K562 (cell line): ENCODE measurements around the gene SIGLEC7. TPM values are rescaled to one million over a fixed set of nuclear protein-coding genes. Genes with fewer than 3 reads are reported as not detected.
A peak's percentile ranks its signal among the peaks of the same experiment; 100 is the strongest.

Source experiments
- ATAC-seq: fragments of 200-7000 bp; cut with Tn5 transposase; 3 replicates; pipeline ENCODE4 v1.9.1; 2020; ENCODE audit warnings: moderate library complexity
- BruUV-seq: library from RNA; stranded (reverse); fragments of 400-500 nt; replicated peaks from 2 replicates; lab custom pipeline; 2021; lab: Mats Ljungman, UMichigan
- CTCF ChIA-PET: fragments of 300-600 bp; formaldehyde crosslinking; extraction: SDS; loops from one replicate; lab custom pipeline; 2021; ENCODE audit warnings: low intra/inter-chr PET ratio; lab: Yijun Ruan, JAX
- POLR2A ChIA-PET: fragments of 300-600, 350-650 bp; sonication (Branson Sonifier 250); formaldehyde crosslinking; extraction: SDS; loops from one replicate; lab custom pipeline; 2021; ENCODE audit warnings: antibody characterized with exemption, inconsistent platforms; lab: Yijun Ruan, JAX
- DNase-seq, 4 experiments: peaks; one replicate each; pipeline versions ENCODE4 v3.0.0 to v3.0.0-alpha.2; 2011 to 2018; ENCODE audit warnings: low spot score in 3 of 4, mixed read lengths in 3 of 4; ENCODE audit errors: extremely low read depth in 1 of 4
- FAIRE-seq: peaks from 2 replicates; lab custom pipeline; 2011; peaks lifted over from hg19 to GRCh38; lab: Jason Lieb, UNC
- H2AFZ ChIP-seq: 2 replicates; pipeline ENCODE4 v1.6.0; 2011; ENCODE audit warnings: low read depth, low read length, control low read depth, inconsistent platforms
- H3K27ac ChIP-seq: fragments of 200-600 bp; 3 replicates; pipeline ENCODE4 v1.8.0; 2011; ENCODE audit warnings: low read depth, mild to moderate bottlenecking, control low read depth, inconsistent platforms, low read length, moderate library complexity, mixed read lengths; ENCODE audit errors: extremely low read depth
- H3K27me3 ChIP-seq, 2 experiments: fragments of 300-600 bp in 1 of 2; 2 replicates in 1 of 2; 3 replicates in 1 of 2; pipeline versions ENCODE4 v1.6.0 to v1.8.0; 2011; ENCODE audit warnings: inconsistent platforms in 2 of 2, low read length in 2 of 2, mild to moderate bottlenecking in 1 of 2, mixed read lengths in 1 of 2, moderate library complexity in 1 of 2; ENCODE audit not compliant: control insufficient read depth in 2 of 2, insufficient read depth in 2 of 2
- H3K36me3 ChIP-seq: fragments of 300-600 bp; 3 replicates; pipeline ENCODE4 v1.8.0; 2011; ENCODE audit warnings: mild to moderate bottlenecking, low read length, inconsistent platforms; ENCODE audit not compliant: control insufficient read depth, insufficient read depth
- H3K4me1 ChIP-seq, 2 experiments: fragments of 200-600 bp in 1 of 2; replicated peaks in 1 of 2; 2 replicates in 1 of 2; 3 replicates in 1 of 2; pipeline versions ENCODE4 v1.5.1 to v1.8.0; 2011; ENCODE audit warnings: inconsistent platforms in 2 of 2, low read length in 2 of 2, mild to moderate bottlenecking in 1 of 2, mixed read lengths in 1 of 2, moderate library complexity in 1 of 2; ENCODE audit not compliant: control insufficient read depth in 2 of 2, insufficient read depth in 2 of 2
- H3K4me2 ChIP-seq: 2 replicates; pipeline ENCODE4 v1.6.1; 2011; ENCODE audit warnings: low read length, control low read depth, inconsistent platforms, mixed read lengths; ENCODE audit not compliant: insufficient read depth
- H3K4me3 ChIP-seq: fragments of 200-600 bp; sonication (generic), shearing (Covaris generic); 2 replicates; pipeline ENCODE4 v1.5.1; 2016; ENCODE audit warnings: control low read depth, inconsistent platforms
- H3K79me2 ChIP-seq: fragments of 200-600 bp; 3 replicates; pipeline ENCODE4 v1.8.0; 2011; ENCODE audit warnings: low read length, inconsistent platforms; ENCODE audit not compliant: control insufficient read depth, insufficient read depth
- H3K9ac ChIP-seq, 2 experiments: 2 replicates each; pipeline versions ENCODE4 v1.6.0 to v1.6.1; 2011; ENCODE audit warnings: low read depth in 2 of 2, low read length in 2 of 2, control low read depth in 1 of 2, inconsistent platforms in 1 of 2, mild to moderate bottlenecking in 1 of 2, mixed read lengths in 1 of 2; ENCODE audit not compliant: insufficient read depth in 1 of 2
- H3K9me1 ChIP-seq: one replicate; pipeline ENCODE4 v1.6.0; 2011; ENCODE audit warnings: inconsistent platforms, mild to moderate bottlenecking, low read length, moderate library complexity; ENCODE audit not compliant: control insufficient read depth, insufficient read depth
- H3K9me3 ChIP-seq: replicated peaks from 2 replicates; pipeline ENCODE4 v1.5.1; 2011; ENCODE audit warnings: low read depth, low read length, inconsistent platforms; ENCODE audit not compliant: control insufficient read depth, insufficient read depth
- H4K20me1 ChIP-seq: replicated peaks from 2 replicates; pipeline ENCODE4 v1.6.1; 2011; ENCODE audit warnings: low read length, inconsistent platforms, mixed read lengths; ENCODE audit not compliant: control insufficient read depth, insufficient read depth
- EP300 ChIP-seq: IDR thresholded peaks from 2 replicates; pipeline ENCODE4 v1.6.1; 2012; ENCODE audit warnings: low read length, improper control_type of control experiment
- GABPB2 ChIP-seq: fragments of 250-450 bp; sonication (Bioruptor Pico); conservative IDR thresholded peaks from 2 replicates; pipeline ENCODE4 v1.5.1; 2021; ENCODE audit warnings: mild to moderate bottlenecking
- IRF2 ChIP-seq: sonication (generic); formaldehyde crosslinking; IDR thresholded peaks from 2 replicates; pipeline ENCODE4 v1.8.1; 2022; ENCODE audit warnings: mild to moderate bottlenecking, missing genetic modification reagents
- LCOR ChIP-seq: sonication (generic); formaldehyde crosslinking; IDR thresholded peaks from 2 replicates; pipeline ENCODE4 v1.8.0; 2022; ENCODE audit warnings: mild to moderate bottlenecking, missing genetic modification reagents
- POLR2G ChIP-seq: fragments of 200-400 bp; formaldehyde crosslinking; IDR thresholded peaks from 2 replicates; pipeline ENCODE4 v1.6.1; 2017; ENCODE audit warnings: low read depth, mild to moderate bottlenecking, antibody characterized with exemption, low read length, moderate library complexity
- RBFOX2 ChIP-seq: fragments of 200-400 bp; formaldehyde crosslinking; IDR thresholded peaks from 2 replicates; pipeline ENCODE4 v1.6.1; 2017; ENCODE audit warnings: low read depth, mild to moderate bottlenecking, low read length, moderate library complexity
- ZBTB33 ChIP-seq: sonication (generic); formaldehyde crosslinking; IDR thresholded peaks from 2 replicates; pipeline ENCODE4 v1.8.1; 2023; ENCODE audit warnings: mild to moderate bottlenecking, missing genetic modification reagents
- ZC3H4 ChIP-seq: sonication (generic); formaldehyde crosslinking; IDR thresholded peaks from 2 replicates; pipeline ENCODE4 v1.9.0; 2021; ENCODE audit warnings: missing genetic modification reagents, borderline replicate concordance
- ZNF518B ChIP-seq: fragments of 250-450 bp; sonication (Bioruptor Pico); IDR thresholded peaks from 2 replicates; pipeline ENCODE4 v1.5.0; 2021; ENCODE audit warnings: mild to moderate bottlenecking, moderate library complexity
- WGBS: fragments of 100-300 bp; shearing (Covaris generic); methylation state at CpG from one replicate; pipeline ENCODE4 v1.1.6; 2016; ENCODE audit warnings: low coverage, mixed read lengths; ENCODE audit not compliant: insufficient coverage; ENCODE audit errors: missing lambda C conversion rate; 5-methylcytosine and 5-hydroxymethylcytosine counted together
- in situ Hi-C: fragments of 300-500 bp; cut with MboI; formaldehyde crosslinking; loops from 4 replicates; pipeline ENCODE4 v1.15.0; 2018; ENCODE audit warnings: inconsistent platforms, mixed read lengths
- intact Hi-C: fragments of 100-400 bp; cut with micrococcal nuclease; formaldehyde crosslinking; loops from 2 replicates; pipeline ENCODE4 v1.14.2; 2022
- polyA plus RNA-seq, 8 experiments: library from polyadenylated mRNA; depleted of rRNA in 4 of 8; stranded (reverse) in 5 of 8; unstranded in 3 of 8; fragments of >200 nt; fragmentation: Nextera tagmentation in 2 of 8; fragmentation: Illumina TruSeq in 1 of 8; extraction: Ambion mirVana in 2 of 8; extraction: Trizol in 1 of 8; gene quantifications; 2 replicates each; pipeline versions ENCODE4 v1.2.1 to v1.2.3, GENCODE V29; 2011 to 2014; ENCODE audit warnings: inconsistent platforms in 1 of 8, missing spikeins in 1 of 8
- total RNA-seq, 7 experiments: library from RNA; depleted of rRNA in 6 of 7; stranded (reverse); fragments of >200 nt in 6 of 7; fragmentation: Illumina TruSeq in 2 of 7; extraction: Trizol in 2 of 7; gene quantifications; 2 replicates each; pipeline versions ENCODE4 v1.2.1 to v1.2.3, GENCODE V29; 2011 to 2021; ENCODE audit warnings: low replicate concordance in 1 of 7

Gene SIGLEC7
- total and polyA plus RNA-seq, 9 of the 15 experiments (the other 6 are each of a cell fraction or from before 2014, with no cell fraction given), result 0.10 to 0.12 TPM; not detected in 7

- FAIRE-seq, result no peak
- intact Hi-C loops (no loop called here), in situ Hi-C loops (no loop called here)
- no peaks in the 10 kb centered on the region for H3K9me1 ChIP-seq
- TF ChIP-seq LCOR (CRISPR knock-in tag) (no peak), RBFOX2 (peak; percentile 52; the same call in 1 of the 2 replicates), GABPB2 (CRISPR knock-in tag) (no peak), POLR2G (peak; percentile 35), EP300 (no peak), ZC3H4 (CRISPR knock-in tag) (no peak), IRF2 (CRISPR knock-in tag) (no peak), ZNF518B (CRISPR knock-in tag) (no peak), ZBTB33 (CRISPR knock-in tag) (peak; percentile 7; the same call in 1 of the 2 replicates)
- no peak overlapping the region for H2AFZ ChIP-seq
- H3K36me3 ChIP-seq, result peaks cover 39% of the 10 kb centered on the region; the same call in 2 of the 3 replicates
- H3K4me2 ChIP-seq, result no peak overlapping the region
- H3K27me3 ChIP-seq, result no peaks in the 10 kb centered on the region
- WGBS, result 96% methylated on average over 13 of the region's 49 CpGs
- H3K79me2 ChIP-seq, result peaks cover 32% of the 10 kb centered on the region
- H3K4me1 ChIP-seq, result peaks cover 8 to 19% of the 10 kb centered on the region in 2 experiments; a peak in 4 of 5 replicates
- no peak for ATAC-seq
- ChIA-PET CTCF (no interaction called here), POLR2A (no interaction called here)
- H3K4me3 ChIP-seq, result no peak overlapping the region
- H3K9me3 ChIP-seq, result no peaks in the 10 kb centered on the region
- H4K20me1 ChIP-seq, result no peaks in the 10 kb centered on the region
- no peak overlapping the region for H3K27ac ChIP-seq
- no peak for DNase-seq
- no peak overlapping the region; a peak in 1 of 4 replicates for H3K9ac ChIP-seq
- no TSS peak for BruUV-seq
Measured at GRCh38 chr19:51103926-51104341, 38.2 kb upstream of the SIGLEC7 start.
